ENCODE results near the gene NUP160. TPM values are rescaled to one million over a fixed set of nuclear protein-coding genes. Genes with fewer than 3 reads are reported as not detected.
"Not testable (repeated sequence)": the region's sequence is repeated elsewhere in the genome, so short reads cannot be mapped to it uniquely, and the experiment has no call there.

Gene NUP160, protein sequence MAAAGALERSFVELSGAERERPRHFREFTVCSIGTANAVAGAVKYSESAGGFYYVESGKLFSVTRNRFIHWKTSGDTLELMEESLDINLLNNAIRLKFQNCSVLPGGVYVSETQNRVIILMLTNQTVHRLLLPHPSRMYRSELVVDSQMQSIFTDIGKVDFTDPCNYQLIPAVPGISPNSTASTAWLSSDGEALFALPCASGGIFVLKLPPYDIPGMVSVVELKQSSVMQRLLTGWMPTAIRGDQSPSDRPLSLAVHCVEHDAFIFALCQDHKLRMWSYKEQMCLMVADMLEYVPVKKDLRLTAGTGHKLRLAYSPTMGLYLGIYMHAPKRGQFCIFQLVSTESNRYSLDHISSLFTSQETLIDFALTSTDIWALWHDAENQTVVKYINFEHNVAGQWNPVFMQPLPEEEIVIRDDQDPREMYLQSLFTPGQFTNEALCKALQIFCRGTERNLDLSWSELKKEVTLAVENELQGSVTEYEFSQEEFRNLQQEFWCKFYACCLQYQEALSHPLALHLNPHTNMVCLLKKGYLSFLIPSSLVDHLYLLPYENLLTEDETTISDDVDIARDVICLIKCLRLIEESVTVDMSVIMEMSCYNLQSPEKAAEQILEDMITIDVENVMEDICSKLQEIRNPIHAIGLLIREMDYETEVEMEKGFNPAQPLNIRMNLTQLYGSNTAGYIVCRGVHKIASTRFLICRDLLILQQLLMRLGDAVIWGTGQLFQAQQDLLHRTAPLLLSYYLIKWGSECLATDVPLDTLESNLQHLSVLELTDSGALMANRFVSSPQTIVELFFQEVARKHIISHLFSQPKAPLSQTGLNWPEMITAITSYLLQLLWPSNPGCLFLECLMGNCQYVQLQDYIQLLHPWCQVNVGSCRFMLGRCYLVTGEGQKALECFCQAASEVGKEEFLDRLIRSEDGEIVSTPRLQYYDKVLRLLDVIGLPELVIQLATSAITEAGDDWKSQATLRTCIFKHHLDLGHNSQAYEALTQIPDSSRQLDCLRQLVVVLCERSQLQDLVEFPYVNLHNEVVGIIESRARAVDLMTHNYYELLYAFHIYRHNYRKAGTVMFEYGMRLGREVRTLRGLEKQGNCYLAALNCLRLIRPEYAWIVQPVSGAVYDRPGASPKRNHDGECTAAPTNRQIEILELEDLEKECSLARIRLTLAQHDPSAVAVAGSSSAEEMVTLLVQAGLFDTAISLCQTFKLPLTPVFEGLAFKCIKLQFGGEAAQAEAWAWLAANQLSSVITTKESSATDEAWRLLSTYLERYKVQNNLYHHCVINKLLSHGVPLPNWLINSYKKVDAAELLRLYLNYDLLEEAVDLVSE (N-terminal part only)
- 10 to 100 TPM in 11 of 12 donors, not detected in 1; 18.0 to 46.1 (median 32.9) TPM for polyA plus RNA-seq (ENCODE audit: insufficient read length in 12 of 12)
- long read RNA-seq, donor 1, full-length matches to known transcripts = 1 of 1 reads
- long read RNA-seq, donor 1, partial matches to known transcripts = 0 of 1 reads
- long read RNA-seq, donor 1, other reads (novel, unspliced or antisense) = 0 of 1 reads
- long read RNA-seq, donor 2, full-length matches to known transcripts = 4 of 4 reads
- long read RNA-seq, donor 2, partial matches to known transcripts = 0 of 4 reads
- long read RNA-seq, donor 2, other reads (novel, unspliced or antisense) = 0 of 4 reads
- long read RNA-seq, donor 3, full-length matches to known transcripts = 2 of 2 reads
- long read RNA-seq, donor 3, partial matches to known transcripts = 0 of 2 reads
- long read RNA-seq, donor 3, other reads (novel, unspliced or antisense) = 0 of 2 reads
- long read RNA-seq, donor 4 = 0 reads
- long read RNA-seq, donor 5 = 0 reads
- long read RNA-seq, donor 6, partial matches to known transcripts = 0 of 2 reads
- long read RNA-seq, donor 6, other reads (novel, unspliced or antisense) = 0 of 2 reads
- long read RNA-seq, donor 7, partial matches to known transcripts = 0 of 1 reads
- long read RNA-seq, donor 7, other reads (novel, unspliced or antisense) = 0 of 1 reads
- long read RNA-seq, donor 8, partial matches to known transcripts = 0 of 1 reads
- long read RNA-seq, donor 8, other reads (novel, unspliced or antisense) = 0 of 1 reads
- long read RNA-seq, donor 9 = 0 reads
- long read RNA-seq, donor 10, full-length matches to known transcripts = 1 of 1 reads
- long read RNA-seq, donor 10, partial matches to known transcripts = 0 of 1 reads
- long read RNA-seq, donor 10, other reads (novel, unspliced or antisense) = 0 of 1 reads
- long read RNA-seq, donor 11, full-length matches to known transcripts = 3 of 3 reads
- long read RNA-seq, donor 11, partial matches to known transcripts = 0 of 3 reads
- long read RNA-seq, donor 11, other reads (novel, unspliced or antisense) = 0 of 3 reads

DNA sequence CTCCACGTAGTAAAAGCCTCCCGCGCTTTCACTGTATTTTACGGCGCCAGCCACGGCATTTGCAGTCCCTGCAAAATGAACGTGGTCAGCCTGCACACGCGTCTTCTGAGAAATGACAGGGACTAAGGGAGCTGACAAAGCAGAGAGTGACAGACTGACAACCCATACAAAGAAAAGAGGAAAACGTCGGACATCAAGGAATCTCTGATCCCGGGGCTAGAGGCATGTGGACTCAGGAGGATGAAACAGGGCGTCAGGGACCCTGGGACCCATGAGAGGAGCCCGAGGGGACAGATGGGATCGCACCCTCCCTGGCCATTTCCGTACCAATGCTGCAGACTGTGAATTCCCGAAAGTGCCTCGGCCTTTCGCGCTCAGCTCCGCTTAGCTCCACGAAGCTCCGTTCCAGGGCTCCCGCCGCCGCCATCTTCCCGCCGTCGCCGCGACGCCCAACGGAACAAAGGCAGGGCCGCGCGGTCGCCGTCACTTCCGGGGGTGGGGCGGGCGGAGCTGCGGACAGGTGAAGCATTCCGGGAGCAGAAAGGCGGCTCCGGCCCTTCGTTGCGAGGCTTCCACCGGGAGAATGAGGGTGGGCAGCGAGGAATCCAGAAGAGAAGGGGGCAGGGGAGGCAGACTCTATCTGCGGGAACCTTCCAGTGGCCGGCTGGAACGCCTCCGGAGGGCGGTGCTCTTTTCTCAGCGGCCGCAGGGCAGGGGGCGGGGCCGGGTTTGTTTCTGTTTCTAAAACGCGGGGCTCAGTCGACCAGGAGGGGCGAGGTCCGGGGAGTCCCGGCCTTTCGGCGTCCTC, at the start of gene NUP160:
TSS of gene NUP160 (minus strand) at position 459 of the 808 bp plus-strand sequence. CDS start at position 427, 32 bp downstream.
- DNase-seq = peak; percentile 88

DNA sequence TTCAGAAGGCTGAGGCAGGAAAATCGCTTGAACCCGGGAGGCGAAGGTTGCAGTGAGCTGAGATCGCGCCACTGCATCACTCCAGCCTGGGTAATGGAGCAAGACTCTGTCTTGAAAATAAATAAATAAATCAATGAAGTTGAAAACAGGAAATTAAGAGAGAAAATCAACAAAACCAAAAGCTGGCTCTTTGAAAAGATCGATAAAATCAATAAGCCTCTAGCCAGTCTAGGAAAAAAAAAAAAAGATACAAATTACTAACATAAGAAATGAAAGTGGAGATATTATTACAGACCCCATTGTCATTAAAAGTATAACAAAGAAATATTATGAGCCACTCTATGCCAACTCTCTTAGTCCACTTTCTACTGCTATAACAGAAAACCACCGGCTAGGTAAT, 48.0 kb upstream of the NUP160 start:
- DNase-seq = no peak

DNA sequence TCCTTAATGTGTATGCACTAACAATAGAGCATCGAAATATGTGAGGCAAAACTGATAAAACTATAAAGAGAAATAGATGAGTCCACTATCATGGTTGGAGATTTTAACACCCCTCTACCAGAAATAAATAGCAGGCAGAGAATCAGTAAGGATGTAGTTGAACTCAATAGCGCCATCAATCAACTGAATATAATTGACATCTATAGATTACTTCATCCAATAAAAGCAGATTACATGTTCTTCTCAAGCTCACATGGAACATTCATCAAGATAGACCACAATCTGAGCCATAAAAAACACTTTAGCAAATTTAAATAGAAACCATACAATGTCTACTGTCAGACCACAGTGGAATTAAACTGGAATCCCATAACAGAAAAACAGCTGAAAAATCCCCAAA, 46.9 kb upstream of the NUP160 start:
- no peak for DNase-seq

DNA sequence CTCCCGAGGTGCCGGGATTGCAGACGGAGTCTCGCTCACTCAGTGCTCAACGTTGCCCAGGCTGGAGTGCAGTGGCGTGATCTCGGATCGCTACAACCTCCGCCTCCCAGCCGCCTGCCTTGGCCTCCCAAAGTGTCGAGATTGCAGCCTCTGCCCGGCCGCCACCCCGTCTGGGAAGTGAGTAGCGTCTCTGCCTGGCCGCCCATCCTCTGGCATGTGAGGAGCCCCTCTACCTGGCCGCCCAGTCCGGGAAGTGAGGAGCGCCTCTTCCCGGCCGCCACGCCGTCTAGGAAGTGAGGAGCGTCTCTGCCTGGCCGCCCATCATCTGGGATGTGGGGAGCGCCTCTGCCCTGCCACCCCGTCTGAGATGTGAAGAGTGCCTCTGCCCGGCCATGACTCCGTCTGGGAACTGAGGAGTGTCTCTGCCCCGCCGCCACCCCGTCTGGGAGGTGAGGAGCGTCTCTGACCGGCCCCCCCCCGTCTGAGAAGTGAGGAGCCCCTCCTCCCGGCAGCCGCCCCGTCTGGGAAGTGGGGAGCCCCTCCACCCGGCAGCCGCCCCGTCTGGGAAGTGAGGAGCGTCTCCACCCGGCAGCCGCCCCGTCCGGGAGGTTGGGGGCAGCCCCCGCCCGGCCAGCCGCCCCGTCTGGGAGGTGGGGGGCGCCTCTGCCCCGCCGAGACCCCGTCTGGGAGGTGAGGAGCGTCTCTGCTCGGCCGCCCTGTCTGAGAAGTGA, 44.6 kb upstream of the NUP160 start:
- DNase-seq = not testable (repeated sequence)

DNA sequence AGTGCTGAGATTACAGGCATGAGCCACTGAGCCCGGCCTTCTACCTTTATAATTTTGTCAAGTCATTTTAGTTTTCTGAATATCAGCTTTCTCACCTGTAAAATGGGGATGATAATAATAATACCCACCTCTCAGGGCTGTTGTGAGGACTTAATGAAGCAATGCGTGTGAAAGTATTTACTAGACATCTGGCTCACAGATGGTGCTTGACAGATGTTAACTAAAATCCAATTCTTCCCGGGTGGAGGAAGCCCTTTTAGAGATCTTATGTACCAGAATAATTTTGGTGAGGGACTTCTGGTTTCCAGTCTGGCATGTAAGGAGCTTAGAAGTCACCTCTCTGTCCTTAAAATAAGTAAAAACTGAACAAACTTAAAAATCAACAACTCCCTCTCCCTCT, 43.7 kb upstream of the NUP160 start:
- DNase-seq = no peak

DNA sequence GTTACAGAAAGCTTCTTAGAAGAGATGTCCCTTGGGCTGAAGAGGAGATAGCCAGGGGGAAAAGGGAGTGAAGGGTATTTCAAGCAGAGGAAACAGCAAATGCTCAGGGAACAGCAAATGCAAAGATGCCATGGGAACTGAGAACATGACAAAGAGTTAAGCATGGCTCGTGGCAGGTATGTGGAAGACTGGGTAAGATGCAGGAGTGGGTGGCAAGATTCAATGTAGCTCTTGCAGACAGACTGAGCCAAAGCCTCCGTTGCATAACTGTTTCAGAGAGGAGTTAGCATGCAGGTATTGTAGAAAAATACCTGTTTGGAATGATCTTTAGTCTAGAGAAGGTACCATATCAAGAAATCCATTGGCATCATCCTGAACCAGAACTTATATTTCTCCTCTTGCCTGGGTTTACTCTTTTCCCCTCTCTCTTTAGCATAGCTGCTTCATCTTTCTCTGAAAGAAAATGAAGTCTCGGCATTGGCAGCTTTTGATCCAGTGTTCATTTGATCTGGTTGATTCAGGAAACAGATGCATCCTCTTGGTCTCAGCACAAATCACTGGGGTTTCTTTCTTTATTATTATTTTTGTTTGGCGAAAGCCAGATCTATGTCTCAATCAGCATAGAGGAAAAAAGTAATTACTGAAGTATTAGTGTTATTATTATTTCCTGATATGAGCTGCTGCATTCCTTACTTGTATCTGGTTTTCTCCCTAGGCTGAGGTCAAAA, 41.7 kb upstream of the NUP160 start:
- peak; percentile 21 for DNase-seq

DNA sequence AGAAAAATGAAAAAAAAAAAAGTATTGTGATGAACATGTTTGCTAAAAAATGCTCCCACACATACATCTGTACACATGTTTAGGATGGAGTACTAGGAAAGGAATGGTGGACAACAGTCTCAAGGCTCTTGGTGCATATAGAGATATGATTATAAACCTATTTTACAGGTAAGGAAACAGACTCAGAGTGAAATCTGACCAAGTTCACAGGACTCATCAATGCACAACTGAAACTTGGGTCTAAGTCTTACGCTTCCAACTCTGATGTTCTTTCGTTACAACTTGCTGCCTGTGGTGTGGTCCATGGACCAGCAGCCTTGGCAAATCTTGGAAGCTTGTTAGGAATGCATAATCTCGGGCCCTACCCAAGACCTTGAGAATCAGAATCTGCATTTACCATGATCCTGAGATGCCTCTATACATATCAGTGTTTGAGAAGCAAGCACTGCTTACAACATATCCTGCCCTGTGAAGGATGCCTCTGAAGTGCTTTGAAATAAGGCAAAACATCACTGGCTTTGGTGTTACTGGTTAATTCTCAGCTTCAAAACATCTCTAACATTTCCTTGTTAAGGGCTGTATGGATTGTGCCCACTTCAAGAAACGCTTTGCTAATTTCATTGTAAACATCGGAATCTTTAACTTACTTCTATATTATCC, 39.9 kb upstream of the NUP160 start:
- no peak for DNase-seq

DNA sequence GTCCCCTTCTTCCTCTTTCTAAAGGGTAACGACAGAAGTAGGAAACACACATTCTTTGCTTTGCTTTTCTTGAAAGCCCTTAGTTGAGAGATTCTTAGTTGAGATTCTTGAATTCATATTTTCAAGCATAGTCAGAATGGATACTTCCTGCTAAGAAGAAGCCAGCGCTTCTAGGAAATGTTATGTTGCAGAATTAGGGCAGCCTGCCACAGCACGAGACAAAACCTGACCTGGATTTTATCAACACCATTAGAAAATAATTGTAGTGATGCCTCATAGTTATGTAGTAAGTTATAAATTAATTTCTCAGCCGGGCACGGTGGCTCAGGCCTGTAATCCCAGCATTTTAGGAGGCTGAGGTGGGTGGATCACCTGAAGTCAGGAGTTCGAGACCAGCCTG, 37.9 kb upstream of the NUP160 start:
- DNase-seq = peak; percentile 74

DNA sequence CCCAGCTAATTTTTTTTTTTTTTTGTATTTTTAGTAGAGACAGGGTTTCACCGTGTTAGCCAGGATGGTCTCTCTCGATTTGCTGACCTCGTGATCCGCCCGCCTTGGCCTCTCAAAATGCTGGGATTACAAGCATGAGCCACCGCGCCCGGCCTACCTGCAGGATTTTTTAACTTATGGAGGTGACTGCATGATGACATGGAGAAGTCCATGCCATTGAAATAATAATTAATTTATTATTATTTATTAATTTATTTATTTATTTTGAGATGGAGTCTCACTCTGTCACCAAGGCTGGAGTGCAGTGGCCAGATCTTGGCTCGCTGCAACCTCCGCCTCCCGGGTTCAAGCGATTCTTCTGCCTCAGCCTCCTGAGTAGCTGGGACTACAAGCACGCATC, 34.3 kb upstream of the NUP160 start:
- DNase-seq = not testable (repeated sequence)

DNA sequence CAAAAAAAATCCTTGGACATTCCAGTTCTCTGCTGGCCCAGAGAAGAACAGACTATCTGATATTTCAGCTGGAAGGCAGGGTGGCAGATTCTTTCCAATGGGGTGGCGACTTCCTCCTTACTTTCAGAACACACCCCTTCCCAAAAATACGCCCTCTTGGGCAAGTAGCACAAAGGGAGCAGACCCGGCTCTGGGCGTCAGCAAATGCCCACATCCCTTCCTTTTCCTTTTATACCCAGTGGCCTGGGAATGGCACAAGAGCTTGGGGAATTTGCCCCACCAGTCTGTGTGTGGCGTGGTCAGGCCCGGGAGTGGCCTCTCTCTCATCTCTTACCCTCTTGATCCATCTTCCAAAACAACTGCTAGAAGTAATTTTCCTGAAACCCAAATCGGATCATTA, 33.0 kb upstream of the NUP160 start:
- no peak for DNase-seq

DNA sequence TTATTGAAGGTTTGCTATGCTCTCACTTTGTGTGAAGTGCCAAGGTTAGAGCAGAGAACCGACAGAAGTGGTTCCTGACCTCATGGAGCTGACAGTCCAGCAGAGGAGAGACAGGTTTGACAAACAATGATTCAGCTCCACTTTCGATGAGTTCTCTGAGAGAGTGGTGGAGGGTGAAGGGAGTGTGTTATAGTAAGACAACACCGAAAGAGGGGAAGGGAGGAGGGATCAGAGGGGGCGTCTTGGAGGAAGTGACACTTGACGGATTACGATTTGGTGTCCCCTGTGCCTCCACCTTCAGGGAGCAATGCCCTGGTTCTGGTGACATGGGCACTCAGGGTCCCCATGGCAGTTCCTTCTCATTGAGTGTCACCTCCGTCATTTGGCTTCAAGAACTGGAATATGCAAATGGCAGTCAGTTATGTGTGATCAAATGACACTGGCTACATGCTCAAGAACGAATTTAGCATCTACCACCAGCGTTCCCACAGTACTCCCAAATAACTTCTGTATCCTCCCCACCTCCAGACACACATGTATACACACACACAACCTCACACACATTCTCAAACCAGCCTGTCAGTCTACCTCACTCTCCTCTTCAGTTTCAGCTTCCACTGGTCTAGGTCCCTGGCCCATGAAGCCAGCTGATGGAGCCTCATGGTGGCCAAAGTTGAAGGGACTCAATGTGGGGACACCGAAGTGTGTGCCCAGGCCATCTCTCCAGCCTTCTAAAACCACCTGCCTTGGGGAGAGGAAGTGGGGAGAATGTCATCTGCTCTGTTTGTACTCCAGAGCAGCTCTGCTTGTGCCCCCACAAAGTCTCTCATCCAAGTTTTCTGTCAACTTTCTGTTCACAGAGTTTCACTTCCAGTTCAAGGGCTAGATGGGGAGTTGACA, 31.4 kb upstream of the NUP160 start:
- no peak for DNase-seq

DNA sequence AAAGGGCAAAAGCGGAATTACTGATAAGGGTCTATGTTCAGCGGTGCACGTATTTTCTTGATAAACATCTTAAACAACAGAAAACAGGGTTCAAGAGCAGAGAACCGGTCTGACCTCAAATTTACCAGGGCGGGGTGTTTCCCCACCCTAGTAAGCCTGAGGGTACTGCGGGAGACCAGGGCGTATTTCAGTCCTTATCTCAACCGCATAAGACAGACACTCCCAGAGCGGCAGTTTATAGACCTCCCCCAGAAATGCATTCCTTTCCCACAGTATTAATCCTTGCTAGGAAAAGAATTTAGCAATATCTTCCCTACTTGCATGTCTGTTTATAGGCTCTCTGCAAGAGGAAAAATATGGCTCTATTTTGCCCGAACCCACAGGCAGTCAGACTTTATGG, 27.7 kb upstream of the NUP160 start:
- DNase-seq = not testable (repeated sequence)

DNA sequence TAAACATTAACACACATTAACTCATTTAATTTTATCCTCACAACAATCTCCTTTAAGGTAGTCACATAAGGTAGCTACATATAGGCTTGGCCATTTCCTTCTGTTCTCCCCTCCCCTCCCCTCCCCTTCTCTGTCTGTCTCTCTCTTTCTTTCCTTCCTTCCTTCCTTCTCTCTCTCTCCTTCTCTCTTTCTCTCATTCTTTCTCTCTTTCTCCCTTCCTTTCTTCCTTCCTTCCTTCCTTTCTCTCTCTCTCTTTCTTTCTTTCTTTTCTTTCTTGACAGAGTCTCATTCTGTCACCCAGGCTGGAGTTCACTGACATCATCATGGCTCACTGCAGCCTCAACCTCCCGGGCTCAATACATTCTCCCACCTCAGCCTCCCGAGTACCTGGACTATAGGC, 22.3 kb upstream of the NUP160 start:
- DNase-seq = no peak

DNA sequence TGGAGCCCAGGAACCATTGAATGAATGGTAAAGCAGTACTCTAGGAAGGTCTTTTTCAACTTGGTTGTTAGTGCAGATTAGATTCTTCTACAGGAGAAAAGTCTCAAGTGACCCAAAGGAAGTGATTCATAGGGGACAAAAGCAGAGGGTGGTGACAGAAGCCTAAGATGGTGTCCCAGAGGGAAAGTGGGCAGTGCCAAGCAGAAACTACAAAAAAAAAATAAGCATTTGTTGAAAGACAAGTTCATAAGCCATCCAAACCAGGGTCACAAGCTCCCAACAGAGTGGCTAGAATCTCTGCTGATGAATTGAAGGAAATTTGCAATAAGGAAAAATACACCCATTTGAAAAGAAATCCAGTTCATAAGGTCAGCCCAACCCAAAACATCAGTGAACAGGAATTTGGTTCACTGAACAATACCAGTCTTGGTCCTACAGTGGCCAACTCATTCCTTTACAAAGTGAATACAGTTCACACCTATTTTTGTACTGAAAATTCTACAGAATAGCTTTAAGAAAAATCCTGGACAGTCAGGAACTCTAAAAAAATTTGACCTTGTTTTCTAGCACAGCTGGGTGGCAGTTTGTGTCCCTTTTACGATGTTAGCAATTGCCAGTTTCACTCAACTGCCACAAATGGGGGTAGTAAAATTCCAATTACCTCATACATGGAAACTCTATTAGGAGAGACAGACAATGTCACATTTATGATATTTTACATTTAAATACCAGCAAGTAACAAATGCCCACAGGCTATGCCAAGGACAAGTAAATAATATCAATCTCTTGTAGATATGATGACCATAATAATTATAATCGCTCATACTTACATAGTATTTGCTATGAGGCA, 21.6 kb upstream of the NUP160 start:
- DNase-seq = no peak

DNA sequence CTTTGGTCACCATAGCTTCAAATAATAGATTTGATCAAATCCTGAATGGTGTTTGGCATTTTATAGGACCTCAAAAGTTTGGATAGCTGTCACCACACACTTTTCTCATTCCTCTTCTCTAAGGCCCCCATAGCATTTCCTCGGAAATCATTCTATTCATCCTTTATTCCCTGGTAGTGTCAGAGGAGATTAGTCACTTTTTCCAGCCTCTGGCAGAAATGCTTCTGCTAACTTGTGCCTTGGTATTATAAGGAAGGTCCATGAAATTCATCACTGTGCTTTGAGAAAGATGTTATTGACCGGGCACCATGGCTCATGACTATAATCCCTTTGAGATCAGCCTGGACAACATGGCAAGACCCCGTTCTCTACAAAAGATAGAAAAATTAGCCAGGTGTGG, 19.7 kb upstream of the NUP160 start:
- no peak for DNase-seq

Measured in muscle of arm (tissue), 14 donors.